SHP77 (cell line): ENCODE measurements around the gene SLC26A8.
A peak's percentile ranks its signal among the peaks of the same experiment; 100 is the strongest.
"Not testable (repeated sequence)": the region's sequence is repeated elsewhere in the genome, so short reads cannot be mapped to it uniquely, and the experiment has no call there.

Experiments used
- DNase-seq, 2 experiments: peaks; one replicate each; lab custom pipeline; 2025; lab: John Stamatoyannopoulos, UW

SLC26A8 gene

DNA sequence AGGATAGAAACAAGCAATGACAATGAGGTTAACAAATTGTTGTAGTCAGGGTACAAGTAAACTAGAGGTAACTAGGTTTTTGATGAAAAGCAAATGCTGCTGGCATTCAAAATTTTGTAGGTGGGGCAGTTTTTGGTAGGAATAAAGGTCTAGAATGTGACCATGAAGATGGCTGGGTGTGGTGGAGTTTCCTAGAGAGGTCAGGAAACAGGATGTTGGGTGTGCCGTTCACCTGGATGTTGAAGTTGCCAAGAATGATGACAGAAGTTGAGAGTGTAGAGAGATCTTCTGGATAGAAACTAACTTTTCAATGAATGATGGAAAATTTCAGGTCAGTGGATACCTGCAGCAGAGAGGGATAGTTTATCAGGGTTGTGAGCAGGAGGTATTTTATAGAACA is 25.9 kb upstream of the SLC26A8 start:
- no peak for DNase-seq

DNA sequence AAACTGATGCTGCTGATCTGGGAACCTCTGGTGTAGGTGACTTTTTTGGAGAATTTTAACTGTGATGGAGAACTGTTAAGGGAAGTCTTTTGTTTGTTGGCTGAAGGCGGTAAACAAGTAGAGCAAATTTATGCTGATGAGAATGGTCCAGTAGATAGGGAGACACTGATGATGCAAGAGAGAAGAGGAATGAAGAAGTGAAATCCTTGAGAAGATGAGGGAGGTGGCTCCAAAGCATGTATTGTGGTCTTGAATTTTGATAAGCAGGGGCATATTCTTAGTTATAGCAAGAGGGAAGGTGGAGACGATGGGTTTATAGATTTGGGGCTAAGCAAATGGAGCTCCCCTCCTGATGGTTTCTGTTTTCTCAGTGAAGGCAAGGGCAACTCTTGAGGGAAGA is 25.1 kb upstream of the SLC26A8 start:
- DNase-seq, result no peak

DNA sequence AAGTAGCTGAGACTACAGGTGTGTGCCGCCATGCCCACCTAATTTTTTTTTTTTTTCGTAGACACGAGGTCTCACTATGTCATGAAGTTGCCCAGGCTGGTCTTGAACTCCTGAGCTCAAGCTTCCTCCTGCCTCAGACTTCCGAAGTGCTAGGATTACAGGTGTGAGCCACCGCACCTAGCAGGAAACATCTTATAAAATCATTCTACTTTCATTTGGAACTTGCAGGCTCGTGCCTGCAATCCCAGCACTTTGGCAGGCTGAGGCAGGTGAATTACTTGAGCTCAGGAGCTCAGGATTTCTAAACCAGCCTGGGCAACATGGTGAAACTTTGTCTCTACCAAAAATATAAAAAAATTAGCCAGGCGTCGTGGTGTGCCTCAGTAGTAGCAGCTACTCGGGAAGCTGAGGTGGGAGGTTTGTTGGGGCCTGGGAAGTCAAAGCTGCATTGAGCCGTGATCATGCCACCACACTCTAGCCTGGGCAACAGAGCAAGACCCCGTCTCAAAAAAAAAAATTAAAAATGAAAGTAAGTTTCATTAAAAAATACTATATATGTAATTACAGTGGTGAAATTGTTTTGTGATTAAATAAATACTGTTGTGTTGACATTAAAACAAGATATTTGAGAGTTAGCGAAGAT is 18.3 kb upstream of the SLC26A8 start:
- DNase-seq, result no peak

DNA sequence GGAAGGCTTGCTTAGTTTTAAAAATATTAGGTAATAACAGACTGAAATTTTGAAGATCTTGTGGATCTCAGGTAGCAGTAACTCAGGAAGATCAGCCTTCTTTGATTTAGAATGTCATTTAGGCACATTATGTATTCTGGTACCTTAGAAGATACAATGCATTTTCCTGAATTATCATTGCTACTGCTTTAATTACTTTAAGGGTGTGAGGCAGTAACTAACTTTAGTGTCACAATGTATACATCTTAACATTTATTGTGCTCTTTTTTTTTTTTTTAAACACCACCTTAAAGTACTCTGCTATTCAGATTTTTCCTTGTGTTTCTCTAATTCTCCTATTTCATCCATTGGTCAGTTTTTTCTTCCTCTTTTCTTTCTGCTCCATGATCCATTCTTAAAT is 16.5 kb upstream of the SLC26A8 start:
- DNase-seq, result no peak

DNA sequence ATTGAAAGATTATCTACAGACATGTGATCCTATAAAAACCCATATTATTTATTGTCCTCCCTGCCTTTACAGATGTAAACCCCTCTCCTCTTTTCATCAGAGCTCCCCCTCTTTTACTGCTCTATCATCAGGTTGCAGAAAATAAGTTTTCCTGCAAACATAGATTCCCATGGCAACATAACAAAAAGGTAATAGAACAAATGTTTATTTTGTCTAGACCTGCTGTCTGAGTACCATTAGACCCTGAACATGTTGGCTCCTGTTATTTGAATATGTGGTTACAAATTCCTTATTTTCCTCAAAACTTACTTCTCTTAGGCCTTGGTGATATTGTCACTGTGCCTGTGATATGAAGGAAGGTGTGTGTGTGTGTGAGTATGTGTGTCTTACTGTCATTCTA is 14.7 kb upstream of the SLC26A8 start:
- DNase-seq, result no peak

DNA sequence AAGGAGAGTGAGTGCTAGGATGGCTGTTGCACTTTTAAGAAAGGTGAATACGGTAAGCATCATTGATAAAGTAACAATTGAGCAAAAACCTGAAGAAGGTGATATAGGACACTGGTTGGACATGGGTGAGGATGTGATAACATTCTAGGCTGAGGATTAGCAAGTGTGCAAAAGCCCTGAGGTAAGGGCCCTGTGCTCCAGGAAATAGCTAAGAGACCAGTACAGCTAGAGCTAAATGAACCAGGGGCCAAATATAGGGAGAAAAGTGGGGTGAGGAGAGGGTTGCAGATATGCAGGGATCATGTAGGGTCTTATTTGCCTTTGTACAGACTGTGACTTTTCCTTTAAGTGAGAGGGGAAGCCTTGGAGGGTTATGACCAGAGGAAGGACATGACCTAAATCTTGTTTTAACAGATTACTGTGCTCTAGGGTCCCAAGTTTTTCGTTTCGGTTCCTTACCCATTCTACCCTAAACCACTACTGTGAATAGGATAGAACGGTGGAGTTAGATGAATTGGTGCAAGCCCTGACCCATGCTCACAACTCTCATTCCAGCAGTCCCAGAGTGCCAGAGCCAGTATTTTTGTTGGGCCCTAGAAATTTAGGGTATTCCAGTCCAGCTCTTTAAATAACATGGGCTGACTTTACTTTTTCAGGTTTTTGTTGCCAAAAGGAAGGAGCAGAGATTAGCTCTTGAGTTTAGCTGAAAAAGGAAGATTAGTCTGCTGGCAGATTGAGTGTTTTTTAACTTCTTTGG is 13.9 kb upstream of the SLC26A8 start:
- DNase-seq, result no peak

DNA sequence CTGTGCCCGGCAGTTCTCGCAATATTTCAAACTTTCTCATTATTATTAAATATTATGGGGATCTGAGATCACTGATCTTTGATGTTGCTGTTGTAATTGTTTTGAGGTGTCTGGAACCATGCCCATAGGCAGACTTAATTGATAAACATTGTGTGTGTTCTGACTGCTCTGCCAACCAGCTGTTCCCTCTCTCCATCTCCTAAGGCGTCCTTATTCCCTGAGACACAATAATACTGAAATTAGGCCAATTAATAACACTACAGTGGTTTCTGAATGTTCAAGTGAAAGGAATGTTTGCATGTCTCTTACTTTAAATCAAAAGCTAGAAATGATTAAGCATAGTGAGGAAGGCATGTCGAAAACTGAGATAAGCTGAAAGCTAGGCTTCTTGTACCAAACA is 10.8 kb upstream of the SLC26A8 start:
- DNase-seq, result no peak

DNA sequence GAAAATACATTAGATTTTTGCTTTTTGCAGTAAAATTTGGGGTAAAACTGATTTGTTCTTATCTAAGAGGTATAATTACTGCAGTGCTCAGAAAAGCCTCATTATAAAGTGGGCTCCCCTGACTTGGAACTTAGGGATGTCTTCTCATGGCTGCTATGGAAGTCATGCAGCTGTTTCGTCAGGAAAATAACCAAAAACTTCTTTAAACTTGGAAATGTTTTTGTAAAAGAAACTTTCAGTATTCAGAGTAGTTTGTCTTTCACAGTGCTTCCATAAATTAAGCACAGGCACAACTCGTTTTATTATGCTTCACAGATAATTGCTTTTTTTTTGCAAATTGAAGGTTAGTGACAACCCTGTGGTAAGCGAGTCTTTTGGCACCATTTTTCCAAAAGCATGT is 10.0 kb upstream of the SLC26A8 start:
- no peak for DNase-seq

DNA sequence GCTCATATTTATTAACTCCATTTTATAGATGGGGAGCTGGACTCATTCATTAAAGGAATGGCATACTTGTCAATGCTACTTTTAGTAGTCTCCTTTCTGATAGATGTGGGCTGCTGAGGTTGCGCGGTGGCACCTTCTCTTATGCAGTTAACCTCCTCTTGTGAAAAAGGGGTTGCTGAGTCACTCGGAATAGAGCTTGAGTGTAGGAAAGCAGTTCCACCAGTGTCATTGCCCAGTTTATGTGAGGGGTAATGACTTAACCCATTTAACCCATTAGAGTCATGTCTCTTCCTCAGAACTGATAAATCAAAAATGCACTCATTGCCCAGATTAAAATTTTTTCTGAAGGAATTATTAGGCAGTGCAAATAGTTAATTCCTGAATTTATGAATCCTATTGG is 9.5 kb upstream of the SLC26A8 start:
- DNase-seq, result no peak

DNA sequence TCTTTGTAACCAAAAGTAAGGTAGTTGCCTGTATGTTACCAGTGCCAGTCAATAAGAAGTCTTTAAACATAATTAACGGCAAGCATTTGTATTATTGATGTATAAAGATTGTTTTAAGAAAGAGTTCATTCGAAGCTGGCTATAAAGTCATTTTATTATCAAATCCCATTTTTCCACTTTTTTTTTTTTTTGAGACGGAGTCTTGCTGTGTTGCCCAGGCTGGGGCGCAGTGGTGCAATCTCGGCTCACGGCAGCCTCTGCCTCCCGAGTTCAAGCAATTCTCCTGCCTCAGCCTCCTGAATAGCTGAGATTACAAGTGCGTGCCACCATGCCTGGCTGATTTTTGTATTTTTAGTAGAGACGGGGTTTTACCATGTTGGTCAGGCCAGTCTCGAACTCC is 8.7 kb upstream of the SLC26A8 start:
- DNase-seq, result not testable (repeated sequence)

DNA sequence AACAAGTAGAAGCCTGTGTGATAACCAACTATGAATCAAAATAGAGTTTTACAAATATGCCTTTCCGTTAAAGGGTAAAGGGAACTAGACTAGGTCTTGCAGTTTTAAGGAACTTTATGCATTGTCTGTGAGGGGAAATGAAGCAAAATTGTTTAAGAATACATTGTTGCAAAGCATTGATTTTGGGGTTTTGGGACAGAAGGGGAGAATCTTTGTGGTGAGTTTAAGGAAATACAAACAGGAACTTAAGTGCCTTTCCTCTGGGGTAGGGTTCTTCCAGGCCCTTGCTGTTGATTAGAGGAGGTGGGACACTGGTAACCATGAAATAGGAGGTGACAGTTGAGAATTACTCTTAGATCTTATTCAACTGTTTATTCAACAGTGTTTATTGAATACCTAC is 7.8 kb upstream of the SLC26A8 start:
- no peak for DNase-seq

DNA sequence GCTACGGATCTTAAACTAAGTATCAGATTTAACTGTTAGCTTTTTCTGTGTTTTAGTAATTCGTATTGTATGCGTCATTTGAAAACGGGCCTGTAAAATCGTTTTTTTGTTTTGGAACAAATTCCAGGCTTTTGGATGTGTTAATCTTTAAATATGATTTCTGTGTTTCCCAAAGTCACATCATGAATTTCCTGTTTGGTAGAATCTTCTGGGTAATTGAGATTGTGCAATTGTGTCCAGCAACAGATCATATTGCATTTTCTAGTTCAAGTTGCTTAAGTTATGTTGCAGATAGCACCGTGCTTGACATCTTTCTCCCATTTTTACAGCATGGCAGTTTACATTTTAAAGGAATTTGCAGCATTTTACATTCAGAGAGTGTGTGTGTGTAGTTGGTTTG is 5.0 kb upstream of the SLC26A8 start:
- no peak for DNase-seq

DNA sequence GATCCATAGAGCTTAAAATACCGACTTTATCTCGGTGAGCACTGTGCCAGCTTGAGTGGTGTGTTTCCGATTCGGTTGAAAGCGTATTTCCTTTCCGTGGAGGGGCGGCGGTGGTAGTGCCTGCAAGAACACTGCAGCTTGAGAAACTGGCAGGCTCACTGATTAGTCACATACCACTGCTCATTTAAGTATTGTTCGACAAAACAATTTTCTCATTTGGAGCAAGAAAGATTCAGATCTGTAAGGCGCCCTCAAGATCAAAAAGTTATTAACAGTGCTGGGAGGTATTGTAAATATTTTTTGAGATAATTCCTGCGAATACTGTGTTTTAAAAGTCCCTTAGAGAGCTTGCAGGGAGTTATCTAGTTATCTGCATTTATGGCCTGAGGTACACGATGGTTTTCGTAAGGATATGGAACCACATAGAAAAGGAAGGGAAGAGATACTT is 4.5 kb upstream of the SLC26A8 start:
- DNase-seq, result peak; percentile 15 to 21

DNA sequence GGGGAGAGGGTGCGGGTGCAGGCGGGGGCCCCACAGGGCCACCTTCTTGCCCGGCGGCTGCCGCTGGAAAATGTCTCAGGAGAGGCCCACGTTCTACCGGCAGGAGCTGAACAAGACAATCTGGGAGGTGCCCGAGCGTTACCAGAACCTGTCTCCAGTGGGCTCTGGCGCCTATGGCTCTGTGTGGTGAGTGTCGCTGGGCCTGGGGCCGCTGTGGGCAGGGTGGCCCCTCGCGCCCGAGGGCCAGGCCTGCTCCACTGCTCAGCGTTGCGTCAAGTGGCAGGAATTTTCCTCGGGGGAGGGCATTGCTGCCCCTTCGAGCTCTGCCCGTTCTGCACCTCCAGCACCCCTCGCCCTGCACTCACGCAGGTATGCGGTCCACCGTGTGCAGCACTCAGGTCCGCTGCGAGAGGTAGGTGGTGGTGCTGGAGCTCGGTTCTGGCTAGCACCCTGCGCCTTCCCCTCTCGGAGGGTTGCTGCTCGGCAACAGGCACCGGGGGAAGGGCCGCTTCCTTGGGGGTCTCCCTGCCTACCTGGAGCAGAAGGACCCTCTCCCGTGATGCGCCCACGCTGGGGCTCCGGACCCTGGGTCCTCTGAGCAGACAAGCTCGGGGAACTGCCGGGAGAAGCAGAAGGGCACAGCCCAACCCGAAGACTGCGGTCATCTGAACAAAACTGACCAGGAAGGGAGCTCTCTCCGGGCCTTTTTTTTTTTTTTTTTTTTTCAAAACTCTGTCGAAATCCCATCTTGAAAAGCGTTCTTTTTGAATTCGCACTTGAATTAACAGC is 3.8 kb upstream of the SLC26A8 start:
- peak in 1 of 2 experiments; percentile 14 for DNase-seq

DNA sequence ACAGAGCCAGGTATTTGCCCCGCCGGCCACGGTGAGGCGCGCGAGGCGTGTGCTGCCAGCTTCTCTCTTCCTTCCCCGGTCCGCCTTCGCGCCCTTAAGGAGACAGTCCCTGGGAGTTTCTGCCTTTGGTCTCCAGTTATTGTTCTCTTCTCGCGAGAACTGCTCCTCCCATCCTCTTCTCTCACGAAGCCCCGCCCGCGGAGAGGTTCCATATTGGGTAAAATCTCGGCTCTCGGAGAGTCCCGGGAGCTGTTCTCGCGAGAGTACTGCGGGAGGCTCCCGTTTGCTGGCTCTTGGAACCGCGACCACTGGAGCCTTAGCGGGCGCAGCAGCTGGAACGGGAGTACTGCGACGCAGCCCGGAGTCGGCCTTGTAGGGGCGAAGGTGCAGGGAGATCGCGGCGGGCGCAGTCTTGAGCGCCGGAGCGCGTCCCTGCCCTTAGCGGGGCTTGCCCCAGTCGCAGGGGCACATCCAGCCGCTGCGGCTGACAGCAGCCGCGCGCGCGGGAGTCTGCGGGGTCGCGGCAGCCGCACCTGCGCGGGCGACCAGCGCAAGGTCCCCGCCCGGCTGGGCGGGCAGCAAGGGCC is 3.2 kb upstream of the SLC26A8 start, which contains the start of gene MAPK14:
TSS of gene MAPK14 (plus strand) at position 308 of the 587 bp plus-strand sequence. CDS start 350 bp downstream, outside the sequence.
- DNase-seq, result peak; percentile 99

DNA sequence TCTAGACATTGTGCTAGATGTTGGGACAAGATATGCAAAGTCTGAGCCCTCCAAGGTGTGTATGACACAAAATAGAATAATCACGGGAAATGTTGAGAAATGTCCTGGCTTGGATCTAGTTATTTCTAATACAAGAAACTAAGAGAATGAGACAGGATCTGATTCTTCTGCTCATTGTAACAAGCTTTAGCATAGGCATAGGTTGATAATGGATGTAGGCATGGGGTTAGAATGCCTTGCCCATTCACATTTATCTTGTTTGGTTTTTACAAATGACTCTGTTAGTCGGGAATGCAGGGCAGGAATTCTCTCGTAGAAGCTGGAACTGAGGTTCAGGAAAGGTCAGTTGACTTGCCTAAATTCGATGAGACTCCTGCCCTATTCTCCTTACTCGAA is 1.5 kb upstream of the SLC26A8 start:
- no peak for DNase-seq

DNA sequence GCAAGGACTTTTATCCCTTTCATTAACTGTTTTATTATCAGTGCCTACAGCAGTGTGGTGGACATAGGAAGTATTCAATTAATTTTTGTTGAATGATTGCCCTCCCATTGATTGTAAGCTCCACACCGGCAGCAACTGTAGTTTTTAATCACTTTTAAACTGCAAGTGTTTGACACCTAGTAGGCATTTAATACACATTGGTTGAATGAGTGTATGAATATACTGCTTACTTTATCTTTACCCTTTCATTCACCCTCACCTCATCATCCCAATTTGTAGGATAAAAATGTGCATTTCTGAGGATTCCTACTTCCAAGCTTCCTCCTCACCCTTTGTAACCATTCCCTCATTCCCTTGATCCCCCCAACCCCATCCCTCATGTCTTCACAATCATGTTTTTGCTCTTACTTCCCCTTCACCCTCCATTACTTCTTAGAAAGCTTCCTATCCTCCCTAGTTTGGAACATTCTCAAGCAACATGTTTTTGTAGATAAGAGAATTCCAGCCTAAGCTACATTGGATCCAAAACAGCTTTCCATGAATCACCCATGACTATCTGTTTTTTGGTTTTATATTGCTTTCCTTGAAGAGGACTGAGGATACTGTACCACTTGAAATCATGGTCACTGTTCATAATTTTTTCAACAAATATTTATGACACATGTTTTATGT is 955 bp upstream of the SLC26A8 start:
- no peak for DNase-seq

DNA sequence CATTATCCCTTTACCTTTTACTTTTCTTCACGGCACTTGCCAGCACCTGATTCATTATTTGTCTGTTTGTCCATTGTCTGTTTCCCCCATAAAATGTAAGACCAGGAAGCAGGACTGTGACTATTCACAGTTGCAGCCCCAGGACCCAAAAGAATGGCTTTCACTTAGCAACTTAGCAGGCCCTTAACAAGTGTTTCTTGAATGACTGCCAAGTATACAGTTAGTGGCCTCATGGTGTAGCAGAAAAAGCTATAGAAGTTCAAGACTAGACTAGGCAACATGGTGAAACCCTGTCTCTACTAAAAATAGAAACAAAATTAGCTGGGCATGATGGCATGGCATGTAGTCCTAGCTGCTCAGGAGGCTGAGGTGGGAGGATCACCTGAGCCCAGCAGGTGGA is 4.3 kb downstream of the SLC26A8 start:
- no peak for DNase-seq

DNA sequence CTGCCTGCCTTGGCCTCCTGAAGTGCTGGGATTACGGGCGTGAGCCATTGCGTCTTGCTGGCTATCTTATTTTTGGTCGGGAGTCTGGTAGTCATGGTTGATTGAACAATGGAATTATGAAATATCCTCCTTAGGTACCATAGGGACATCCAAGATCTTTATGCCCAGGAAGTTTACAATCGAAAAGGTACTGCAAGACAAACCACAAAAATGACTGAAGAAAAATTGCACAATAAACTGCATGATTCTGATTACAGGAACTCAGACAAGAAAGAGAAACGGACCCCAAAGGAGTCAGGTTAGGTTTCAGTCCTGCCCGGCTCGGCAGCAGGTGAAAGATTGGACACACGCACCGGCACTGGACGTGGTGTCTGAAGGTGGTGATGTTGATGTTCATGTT is 5.3 kb downstream of the SLC26A8 start:
- no peak for DNase-seq

DNA sequence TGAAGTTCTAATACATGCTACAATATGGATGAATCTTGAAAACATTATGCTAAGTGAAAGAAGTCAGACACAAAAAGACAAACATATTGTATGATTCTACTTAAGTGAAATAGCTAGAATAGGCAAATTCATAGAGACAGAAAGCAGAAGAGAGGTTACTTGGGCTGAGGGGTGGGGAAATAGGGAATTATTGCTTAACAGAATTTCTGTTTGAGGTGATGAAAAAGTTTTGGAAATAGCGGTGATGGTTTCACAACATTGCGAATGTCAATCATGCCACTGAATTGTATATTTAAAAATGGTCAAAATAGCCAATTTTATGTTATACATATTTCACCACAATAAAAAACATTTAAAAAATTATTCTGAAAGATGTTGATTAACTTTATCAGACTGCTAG is 6.1 kb downstream of the SLC26A8 start:
- no peak for DNase-seq

DNA sequence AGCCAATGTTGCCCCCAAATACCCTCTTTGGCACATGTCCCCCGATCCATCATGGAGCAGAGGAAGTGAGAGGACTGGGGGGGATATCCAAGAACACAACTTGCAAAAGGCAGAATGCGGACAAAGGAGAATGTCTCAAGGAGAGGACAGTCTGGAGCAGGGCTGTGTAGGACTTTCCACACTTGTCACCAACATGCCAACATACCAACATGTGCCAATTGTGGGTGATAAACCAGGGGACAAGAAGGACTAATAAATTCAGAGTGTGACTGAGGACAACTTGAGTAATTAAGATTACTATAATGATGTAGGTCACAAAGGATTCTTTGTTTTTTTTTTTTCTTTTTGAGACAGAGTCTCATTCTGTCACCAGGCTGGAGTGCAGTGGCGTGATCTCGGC is 8.8 kb downstream of the SLC26A8 start:
- no peak for DNase-seq

DNA sequence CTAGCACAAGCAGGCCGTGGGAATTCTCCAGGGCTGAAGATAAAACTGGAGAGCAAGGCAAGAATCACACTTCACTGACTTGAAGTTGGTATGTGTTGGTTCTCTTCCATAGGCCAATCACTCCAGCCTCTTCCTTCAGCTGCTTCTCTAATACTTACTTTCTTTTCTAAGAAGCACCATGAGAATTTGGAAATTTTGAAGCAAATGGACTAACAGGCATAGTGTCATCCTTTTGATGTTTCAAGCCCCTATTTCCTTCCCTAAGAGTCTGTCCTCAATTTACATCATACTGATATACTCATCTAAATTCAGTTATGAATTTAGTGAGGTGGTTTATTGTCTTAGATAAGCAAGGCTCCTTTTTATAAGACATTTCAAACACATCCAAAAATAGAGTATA is 24.0 kb downstream of the SLC26A8 start:
- no peak for DNase-seq
